Occipital lobe (tissue), 2 donors: ENCODE results near the gene LDLRAD4. TPM values are rescaled to one million over a fixed set of nuclear protein-coding genes. Genes with fewer than 3 reads are reported as not detected.
"Not testable (repeated sequence)": the region's sequence is repeated elsewhere in the genome, so short reads cannot be mapped to it uniquely, and the experiment has no call there.

Experiments used
- DNase-seq: peaks from one replicate; lab custom pipeline; 2025; lab: John Stamatoyannopoulos, UW
- total RNA-seq: library from RNA; depleted of rRNA; stranded (reverse); fragments of >200 nt; gene quantifications from one replicate; pipeline ENCODE4 v1.2.3, GENCODE V29; 2014

LDLRAD4 gene
- total RNA-seq, 1 donor from 2014 or later, result 129 TPM

- no peak for DNase-seq
Measured at GRCh38 chr18:13328213-13328612, 109.7 kb downstream of the LDLRAD4 start.

- DNase-seq, result no peak
Measured at GRCh38 chr18:13330996-13331395, 112.4 kb downstream of the LDLRAD4 start.

GRCh38 chr18:13331846-13332245 is 113.3 kb downstream of the LDLRAD4 start:
- DNase-seq, result no peak

GRCh38 chr18:13332874-13333273 is 114.3 kb downstream of the LDLRAD4 start:
- no peak for DNase-seq

- DNase-seq, result no peak
Measured at GRCh38 chr18:13335903-13336302, 117.3 kb downstream of the LDLRAD4 start.

GRCh38 chr18:13336841-13337240 is 118.3 kb downstream of the LDLRAD4 start:
- no peak for DNase-seq

GRCh38 chr18:13337369-13337768 is 118.8 kb downstream of the LDLRAD4 start:
- no peak for DNase-seq

GRCh38 chr18:13338318-13338717 is 119.8 kb downstream of the LDLRAD4 start:
- DNase-seq, result no peak

GRCh38 chr18:13339653-13340052 is 121.1 kb downstream of the LDLRAD4 start:
- DNase-seq, result no peak

GRCh38 chr18:13346449-13346848 is 127.9 kb downstream of the LDLRAD4 start:
- DNase-seq, result not testable (repeated sequence)

GRCh38 chr18:13353084-13353823 is 134.7 kb downstream of the LDLRAD4 start:
- DNase-seq, result no peak

GRCh38 chr18:13354402-13354801 is 135.8 kb downstream of the LDLRAD4 start:
- no peak for DNase-seq

GRCh38 chr18:13356032-13356431 is 137.5 kb downstream of the LDLRAD4 start:
- DNase-seq, result no peak

GRCh38 chr18:13357289-13357688 is 138.7 kb downstream of the LDLRAD4 start:
- DNase-seq, result no peak

GRCh38 chr18:13359210-13359609 is 140.7 kb downstream of the LDLRAD4 start:
- no peak for DNase-seq

GRCh38 chr18:13361431-13361830 is 142.9 kb downstream of the LDLRAD4 start:
- DNase-seq, result no peak

- no peak for DNase-seq
Measured at GRCh38 chr18:13362051-13362450, 143.5 kb downstream of the LDLRAD4 start.

- no peak for DNase-seq
Measured at GRCh38 chr18:13362607-13363006, 144.0 kb downstream of the LDLRAD4 start.

GRCh38 chr18:13363359-13363758 is 144.8 kb downstream of the LDLRAD4 start:
- DNase-seq, result no peak

- DNase-seq, result no peak
Measured at GRCh38 chr18:13364721-13365205, 146.2 kb downstream of the LDLRAD4 start.

- no peak for DNase-seq
Measured at GRCh38 chr18:13366131-13366530, 147.6 kb downstream of the LDLRAD4 start.

GRCh38 chr18:13366541-13366940 is 148.0 kb downstream of the LDLRAD4 start:
- DNase-seq, result no peak
